HepG2 (cell line): ENCODE measurements around the gene ATP11C. TPM values are rescaled to one million over a fixed set of nuclear protein-coding genes. Genes with fewer than 3 reads are reported as not detected.

Experiments used
- ATAC-seq: fragments of 200-7000 bp; cut with Tn5 transposase; 3 replicates; pipeline ENCODE4 v1.9.1; 2020; ENCODE audit warnings: mild to moderate bottlenecking, moderate library complexity
- BruUV-seq: library from RNA; stranded (reverse); fragments of 400-500 nt; replicated peaks from 2 replicates; lab custom pipeline; 2021; lab: Mats Ljungman, UMichigan
- CTCF ChIA-PET: fragments of 300-600 bp; formaldehyde crosslinking; extraction: SDS; loops from one replicate; lab custom pipeline; 2021; ENCODE audit warnings: low total read pairs, inconsistent platforms, low intra/inter-chr PET ratio; lab: Yijun Ruan, JAX
- POLR2A ChIA-PET: fragments of 350-600 bp; sonication (Branson Sonifier 250); formaldehyde crosslinking; loops from one replicate; lab custom pipeline; 2020; ENCODE audit warnings: antibody characterized with exemption, inconsistent platforms; lab: Yijun Ruan, JAX
- DNase-seq: peaks from one replicate; pipeline ENCODE4 v3.0.0-alpha.2; 2015; ENCODE audit warnings: low spot score
- FAIRE-seq: peaks from 3 replicates; lab custom pipeline; 2011; peaks lifted over from hg19 to GRCh38; lab: Jason Lieb, UNC
- H2AFZ ChIP-seq: one replicate; pipeline ENCODE4 v1.6.1; 2011; ENCODE audit warnings: low read length, inconsistent platforms
- H3K27ac ChIP-seq: fragments of 300-600 bp; 3 replicates; pipeline ENCODE4 v1.8.0; 2011; ENCODE audit warnings: mixed run types, mild to moderate bottlenecking, mixed read lengths, low read length, inconsistent platforms; ENCODE audit not compliant: insufficient read depth; ENCODE audit errors: extremely low read length
- H3K27me3 ChIP-seq, 2 experiments: fragments of 200-600 bp in 1 of 2; 2 replicates in 1 of 2; 3 replicates in 1 of 2; pipeline versions ENCODE4 v1.6.0 to v1.8.0; 2011; ENCODE audit warnings: low read length in 2 of 2, mild to moderate bottlenecking in 2 of 2, moderate library complexity in 2 of 2, inconsistent platforms in 1 of 2; ENCODE audit not compliant: insufficient read depth in 2 of 2, control insufficient read depth in 1 of 2
- H3K36me3 ChIP-seq, 2 experiments: fragments of 200-600 bp in 1 of 2; replicated peaks in 1 of 2; 2 replicates in 1 of 2; 3 replicates in 1 of 2; pipeline versions ENCODE4 v1.5.1 to v1.8.0; 2011; ENCODE audit warnings: low read length in 2 of 2, inconsistent platforms in 1 of 2; ENCODE audit not compliant: insufficient read depth in 2 of 2, control insufficient read depth in 1 of 2
- H3K4me1 ChIP-seq: 2 replicates; pipeline ENCODE4 v1.5.1; 2012; ENCODE audit warnings: low read length, inconsistent platforms; ENCODE audit not compliant: insufficient read depth
- H3K4me2 ChIP-seq: 2 replicates; pipeline ENCODE4 v1.6.0; 2011; ENCODE audit warnings: low read depth, low read length, inconsistent platforms
- H3K4me3 ChIP-seq, 3 experiments: fragments of 200-600 bp in 1 of 3; sonication (generic), shearing (Covaris generic) in 1 of 3; replicated peaks in 1 of 3; 2 replicates each; pipeline ENCODE4 v1.5.1; 2011 to 2016; ENCODE audit warnings: low read length in 3 of 3, inconsistent platforms in 2 of 3, low read depth in 2 of 3, mild to moderate bottlenecking in 2 of 3, control low read depth in 1 of 3, mixed read lengths in 1 of 3; ENCODE audit not compliant: insufficient read depth in 1 of 3
- H3K79me2 ChIP-seq: one replicate; pipeline ENCODE4 v1.6.1; 2011; ENCODE audit warnings: low read length, inconsistent platforms; ENCODE audit not compliant: insufficient read depth
- H3K9ac ChIP-seq: 2 replicates; pipeline ENCODE4 v1.6.0; 2011; ENCODE audit warnings: mild to moderate bottlenecking, low read depth, low read length, inconsistent platforms; ENCODE audit not compliant: insufficient read depth
- H3K9me3 ChIP-seq: 2 replicates; pipeline ENCODE4 v1.5.1; 2012; ENCODE audit warnings: mild to moderate bottlenecking, low read length
- H4K20me1 ChIP-seq: 2 replicates; pipeline ENCODE4 v1.6.0; 2011; ENCODE audit warnings: inconsistent platforms, mild to moderate bottlenecking, low read length, moderate library complexity; ENCODE audit not compliant: insufficient read depth
- CHCHD3 ChIP-seq: sonication (generic); formaldehyde crosslinking; IDR thresholded peaks from 2 replicates; pipeline ENCODE4 v1.8.0; 2022; ENCODE audit warnings: mild to moderate bottlenecking, missing genetic modification reagents, moderate library complexity
- GABPB1 ChIP-seq: IDR thresholded peaks from 2 replicates; pipeline ENCODE4 v1.6.1; 2016; ENCODE audit warnings: mild to moderate bottlenecking, missing genetic modification reagents, moderate library complexity, missing compliant biosample characterization
- HES4 ChIP-seq: sonication (generic); formaldehyde crosslinking; IDR thresholded peaks from 2 replicates; pipeline ENCODE4 v1.9.0; 2021; ENCODE audit warnings: mild to moderate bottlenecking, missing genetic modification reagents, borderline replicate concordance
- HMGA1 ChIP-seq: sonication (generic); formaldehyde crosslinking; conservative IDR thresholded peaks from 2 replicates; pipeline ENCODE4 v1.4.0; 2020; ENCODE audit warnings: missing genetic modification reagents
- HOXD1 ChIP-seq: sonication (generic); formaldehyde crosslinking; IDR thresholded peaks from 2 replicates; pipeline ENCODE4 v1.5.0; 2020; ENCODE audit warnings: missing genetic modification reagents
- KLF9 ChIP-seq: IDR thresholded peaks from 2 replicates; pipeline ENCODE4 v1.6.1; 2016; ENCODE audit warnings: low read depth
- LCORL ChIP-seq, 2 experiments: fragments of 450-650 bp in 1 of 2; sonication (generic) in 1 of 2; formaldehyde crosslinking in 1 of 2; IDR thresholded peaks; 2 replicates each; pipeline versions ENCODE4 v1.5.0 to v1.6.1; 2017 to 2020; ENCODE audit warnings: antibody characterized with exemption in 1 of 2, missing genetic modification reagents in 1 of 2
- NBN ChIP-seq: fragments of 450-650 bp; conservative IDR thresholded peaks from 2 replicates; pipeline ENCODE4 v1.6.1; 2017
- NCOA5 ChIP-seq: sonication (generic); formaldehyde crosslinking; IDR thresholded peaks from 2 replicates; pipeline ENCODE4 v1.4.0; 2020; ENCODE audit warnings: missing genetic modification reagents
- RAD21 ChIP-seq: fragments of 450-650 bp; formaldehyde crosslinking; IDR thresholded peaks from 2 replicates; pipeline ENCODE4 v1.5.0; 2020; ENCODE audit warnings: mild to moderate bottlenecking
- TEF ChIP-seq: sonication (generic); formaldehyde crosslinking; IDR thresholded peaks from 2 replicates; pipeline ENCODE4 v1.5.0; 2020; ENCODE audit warnings: missing genetic modification reagents
- THRA ChIP-seq: sonication (generic); formaldehyde crosslinking; IDR thresholded peaks from 2 replicates; pipeline ENCODE4 v1.4.0; 2020; ENCODE audit warnings: missing genetic modification reagents, borderline replicate concordance
- THYN1 ChIP-seq: sonication (generic); formaldehyde crosslinking; IDR thresholded peaks from 2 replicates; pipeline ENCODE4 v1.8.1; 2023; ENCODE audit warnings: low read depth, mild to moderate bottlenecking, moderate library complexity, missing genetic modification reagents, borderline replicate concordance
- ZFY ChIP-seq: sonication (generic); formaldehyde crosslinking; IDR thresholded peaks from 2 replicates; pipeline ENCODE4 v1.4.0; 2020; ENCODE audit warnings: missing genetic modification reagents
- ZNF354B ChIP-seq: sonication (generic); formaldehyde crosslinking; IDR thresholded peaks from 2 replicates; pipeline ENCODE4 v1.8.0; 2022; ENCODE audit warnings: mild to moderate bottlenecking, missing genetic modification reagents
- ZNF512 ChIP-seq: sonication (generic); formaldehyde crosslinking; IDR thresholded peaks from 2 replicates; pipeline ENCODE4 v1.4.0; 2020; ENCODE audit warnings: mild to moderate bottlenecking, missing genetic modification reagents
- ZNF550 ChIP-seq: sonication (generic); formaldehyde crosslinking; IDR thresholded peaks from 2 replicates; pipeline ENCODE4 v1.4.0; 2020; ENCODE audit warnings: mild to moderate bottlenecking, missing genetic modification reagents, borderline replicate concordance
- ZNF691 ChIP-seq: sonication (generic); formaldehyde crosslinking; IDR thresholded peaks from 2 replicates; pipeline ENCODE4 v1.4.0; 2020; ENCODE audit warnings: missing genetic modification reagents, low read depth, mild to moderate bottlenecking, borderline replicate concordance
- WGBS: methylation state at CpG from one replicate; pipeline ENCODE4 v1.1.6; 2017; ENCODE audit warnings: low lambda C conversion rate; 5-methylcytosine and 5-hydroxymethylcytosine counted together
- in situ Hi-C: cut with HindIII; loops from 2 replicates; pipeline ENCODE4 v1.10.0; 2017; ENCODE audit warnings: low pct_unique_long_range_greater_than_20kb; ENCODE audit not compliant: extremely low pct_ligation_motif_present
- intact Hi-C: fragments of 100-400 bp; cut with micrococcal nuclease; formaldehyde crosslinking; loops from one replicate; pipeline ENCODE4 v1.10.0; 2022; ENCODE audit not compliant: unreplicated experiment
- polyA plus RNA-seq, 8 experiments: library from polyadenylated mRNA; depleted of rRNA in 3 of 8; stranded (reverse) in 7 of 8; unstranded in 1 of 8; fragments of >200 nt; fragmentation: Illumina TruSeq in 4 of 8; extraction: Trizol in 4 of 8; gene quantifications; 2 replicates each; pipeline versions ENCODE4 v1.2.1 to v1.2.3, GENCODE V29; 2011 to 2016; ENCODE audit warnings: low read depth in 4 of 8, missing spikeins in 1 of 8, mixed read lengths in 1 of 8; ENCODE audit not compliant: insufficient read depth in 1 of 8
- total RNA-seq, 5 experiments: library from RNA; depleted of rRNA; stranded (reverse); fragments of >200 nt; fragmentation: Illumina TruSeq; extraction: Trizol; gene quantifications; 2 replicates each; pipeline ENCODE4 v1.2.3, GENCODE V29; 2016; ENCODE audit warnings: low read depth in 1 of 5

Gene ATP11C
- total and polyA plus RNA-seq, 2 of the 13 experiments (the other 11 are each of a cell fraction or from before 2014, with no cell fraction given): 8.5 to 16.9 TPM

GRCh38 chrX:139801397-139801813 is 131.4 kb downstream of the ATP11C start:
- BruUV-seq: no TSS peak
- TF ChIP-seq TEF (CRISPR knock-in tag) (no peak), HES4 (CRISPR knock-in tag) (no peak), GABPB1 (no peak), LCORL (IDR thresholded peaks at IDR 0.05) (no peak), LCORL (CRISPR knock-in tag; IDR thresholded peaks at IDR 0.05) (no peak), ZNF691 (CRISPR knock-in tag) (no peak), ZNF354B (CRISPR knock-in tag) (no peak), NCOA5 (CRISPR knock-in tag) (no peak), RAD21 (no peak), CHCHD3 (CRISPR knock-in tag) (no peak), ZNF550 (CRISPR knock-in tag) (no peak), HOXD1 (no peak), THYN1 (no peak), NBN (no peak), ZFY (CRISPR knock-in tag) (no peak), HMGA1 (CRISPR knock-in tag) (no peak), THRA (CRISPR knock-in tag) (no peak), ZNF512 (CRISPR knock-in tag) (no peak), KLF9 (CRISPR knock-in tag) (no peak)

More at GRCh38 chrX:139801397-139801813, 131.4 kb downstream of the ATP11C start:
- Histone ChIP-seq H3K9me3 (no peaks in the 10 kb centered on the region), H2AFZ (no peak overlapping the region), H4K20me1 (no peaks in the 10 kb centered on the region), H3K36me3 (no peaks in the 10 kb centered on the region; a peak in 1 of 5 replicates), H3K4me1 (no peaks in the 10 kb centered on the region), H3K27me3 (no peaks in the 10 kb centered on the region), H3K27ac (no peak overlapping the region), H3K4me2 (no peak overlapping the region), H3K4me3 (no peak overlapping the region), H3K9ac (no peak overlapping the region), H3K79me2 (no peaks in the 10 kb centered on the region)
- in situ Hi-C loops (no loop called here), intact Hi-C loops (no loop called here)
- 100% methylated on average over 3 of the region's 3 CpGs for WGBS
- ChIA-PET POLR2A (no interaction called here), CTCF (no interaction called here)
- DNase-seq (no peak), ATAC-seq (no peak), FAIRE-seq (no peak)
